HCT116 (cell line): ENCODE data around the gene COL15A1. TPM values are rescaled to one million over a fixed set of nuclear protein-coding genes. Genes with fewer than 3 reads are reported as not detected.

ENCODE experiments used
- ATAC-seq: fragments of 200-7000 bp; cut with Tn5 transposase; 2 replicates; pipeline ENCODE4 v1.9.1; 2020; ENCODE audit warnings: mild to moderate bottlenecking, moderate library complexity
- BruUV-seq: library from RNA; stranded (reverse); fragments of 400-500 nt; replicated peaks from 2 replicates; lab custom pipeline; 2021; lab: Mats Ljungman, UMichigan
- CTCF ChIA-PET: fragments of 300-600 bp; sonication (Branson Sonifier 250); formaldehyde crosslinking; loops from one replicate; lab custom pipeline; 2021; ENCODE audit warnings: antibody characterized with exemption; lab: Charles Lee
- POLR2A ChIA-PET: fragments of 300-600, 350-600 bp; sonication (Branson Sonifier 250); formaldehyde crosslinking; loops from one replicate; lab custom pipeline; 2021; ENCODE audit warnings: antibody characterized with exemption; lab: Charles Lee
- RAD21 ChIA-PET, 2 experiments: fragments of 300-600 bp; sonication (Branson Sonifier 250); formaldehyde crosslinking; loops; one replicate each; lab custom pipeline; 2023; ENCODE audit warnings: low total read pairs in 2 of 2; ENCODE audit not compliant: uncharacterized antibody in 2 of 2, unreplicated experiment in 2 of 2, low non-redundant PET in 1 of 2; lab: Charles Lee
- DNase-seq: peaks from one replicate; pipeline ENCODE4 v3.0.0-alpha.2; 2010; ENCODE audit warnings: low read depth, low spot score
- H2AFZ ChIP-seq: fragments of 200-600 bp; shearing (Covaris generic), sonication (generic); 2 replicates; pipeline ENCODE4 v1.6.1; 2017; ENCODE audit warnings: low read depth, mixed run types, mixed read lengths, antibody characterized with exemption, low read length; ENCODE audit not compliant: poor library complexity, severe bottlenecking
- H3K27ac ChIP-seq: 2 replicates; pipeline ENCODE4 v1.5.1; 2012; ENCODE audit warnings: low read depth, low read length
- H3K27me3 ChIP-seq: fragments of 200-600 bp; sonication (generic); 2 replicates; pipeline ENCODE4 v1.6.1; 2016; ENCODE audit warnings: mixed run types, low read length, mixed read lengths; ENCODE audit not compliant: insufficient read depth
- H3K36me3 ChIP-seq, 2 experiments: fragments of 200-500 bp in 1 of 2; fragments of 200-600 bp in 1 of 2; sonication (Bioruptor generic) in 1 of 2; sonication (generic) in 1 of 2; 2 replicates each; pipeline versions ENCODE4 v1.5.1 to v1.6.1; 2014 to 2016; ENCODE audit warnings: low read length in 2 of 2, inconsistent platforms in 1 of 2, mixed read lengths in 1 of 2, mixed run types in 1 of 2; ENCODE audit not compliant: insufficient read depth in 2 of 2, control insufficient read depth in 1 of 2
- H3K4me1 ChIP-seq, 2 experiments: fragments of 200-600 bp in 1 of 2; sonication (generic) in 1 of 2; 2 replicates each; pipeline versions ENCODE4 v1.5.1 to v1.6.1; 2012 to 2017; ENCODE audit warnings: low read length in 2 of 2, inconsistent platforms in 1 of 2, mild to moderate bottlenecking in 1 of 2, mixed read lengths in 1 of 2, mixed run types in 1 of 2, moderate library complexity in 1 of 2; ENCODE audit not compliant: insufficient read depth in 2 of 2, control insufficient read depth in 1 of 2
- H3K4me2 ChIP-seq: fragments of 200-600 bp; sonication (generic); 2 replicates; pipeline ENCODE4 v1.6.1; 2017; ENCODE audit warnings: mixed run types, low read length, mixed read lengths
- H3K4me3 ChIP-seq, 2 experiments: fragments of 200-600 bp in 1 of 2; sonication (generic) in 1 of 2; replicated peaks in 1 of 2; 2 replicates each; pipeline ENCODE4 v1.5.1; 2011 to 2016; ENCODE audit warnings: low read length in 2 of 2, control low read depth in 1 of 2, low read depth in 1 of 2, mild to moderate bottlenecking in 1 of 2, mixed read lengths in 1 of 2, mixed run types in 1 of 2
- H3K79me2 ChIP-seq: fragments of 200-600 bp; sonication (generic); 2 replicates; pipeline ENCODE4 v1.6.1; 2017; ENCODE audit warnings: mild to moderate bottlenecking, mixed run types, low read length, moderate library complexity, mixed read lengths; ENCODE audit not compliant: insufficient read depth
- H3K9ac ChIP-seq: fragments of 200-600 bp; sonication (generic); 2 replicates; pipeline ENCODE4 v1.6.1; 2016; ENCODE audit warnings: low read length, mixed read lengths
- H3K9me2 ChIP-seq: fragments of 200-600 bp; sonication (generic), shearing (Covaris generic); 2 replicates; pipeline ENCODE4 v1.6.1; 2017; ENCODE audit warnings: mixed run types, mild to moderate bottlenecking, moderate library complexity; ENCODE audit not compliant: insufficient read depth
- H3K9me3 ChIP-seq, 2 experiments: fragments of 200-500 bp in 1 of 2; fragments of 200-600 bp in 1 of 2; sonication (Bioruptor generic) in 1 of 2; sonication (generic) in 1 of 2; 2 replicates each; pipeline ENCODE4 v1.6.1; 2014 to 2017; ENCODE audit warnings: low read length in 2 of 2, mixed read lengths in 2 of 2, inconsistent platforms in 1 of 2, low read depth in 1 of 2, mild to moderate bottlenecking in 1 of 2, mixed run types in 1 of 2, moderate library complexity in 1 of 2; ENCODE audit not compliant: control insufficient read depth in 1 of 2, insufficient read depth in 1 of 2
- H4K20me1 ChIP-seq: fragments of 200-600 bp; sonication (generic), shearing (Covaris generic); 2 replicates; pipeline ENCODE4 v1.6.1; 2017; ENCODE audit warnings: mixed run types, mild to moderate bottlenecking, moderate library complexity; ENCODE audit not compliant: insufficient read depth
- CEBPB ChIP-seq: IDR thresholded peaks from 2 replicates; pipeline ENCODE4 v1.6.1; 2012; ENCODE audit warnings: low read depth
- CTCF ChIP-seq, 3 experiments: fragments of 200-600 bp in 1 of 3; sonication (generic) in 1 of 3; IDR thresholded peaks in 2 of 3; conservative IDR thresholded peaks in 1 of 3; 2 replicates each; pipeline ENCODE4 v1.5.1; 2012 to 2017; ENCODE audit warnings: low read depth in 2 of 3, low read length in 2 of 3, antibody characterized with exemption in 1 of 3, borderline replicate concordance in 1 of 3, control low read depth in 1 of 3, mild to moderate bottlenecking in 1 of 3, mixed read lengths in 1 of 3, mixed run types in 1 of 3, moderate library complexity in 1 of 3; ENCODE audit not compliant: insufficient read depth in 1 of 3
- EGR1 ChIP-seq: IDR thresholded peaks from 2 replicates; pipeline ENCODE4 v1.6.1; 2012; ENCODE audit warnings: low read depth
- ELF1 ChIP-seq: IDR thresholded peaks from 2 replicates; pipeline ENCODE4 v1.6.1; 2012; ENCODE audit warnings: low read depth, borderline replicate concordance
- EZH2phosphoT487 ChIP-seq: fragments of 200-600 bp; IDR thresholded peaks from 2 replicates; pipeline ENCODE4 v1.6.1; 2018; ENCODE audit warnings: antibody characterized with exemption, borderline replicate concordance
- FOSL1 ChIP-seq: IDR thresholded peaks from 2 replicates; pipeline ENCODE4 v1.6.1; 2012; ENCODE audit warnings: low read depth
- POLR2AphosphoS5 ChIP-seq: IDR thresholded peaks from 2 replicates; pipeline ENCODE4 v1.6.1; 2011; ENCODE audit warnings: mild to moderate bottlenecking, low read depth, low read length, moderate library complexity
- RAD21 ChIP-seq: IDR thresholded peaks from 2 replicates; pipeline ENCODE4 v1.6.1; 2012; ENCODE audit warnings: low read depth, mild to moderate bottlenecking
- SRF ChIP-seq: IDR thresholded peaks from 2 replicates; pipeline ENCODE4 v1.6.1; 2012; ENCODE audit warnings: low read depth
- TCF7L2 ChIP-seq: IDR thresholded peaks from 2 replicates; pipeline ENCODE4 v1.7.0; 2011; ENCODE audit warnings: borderline replicate concordance, inconsistent platforms; ENCODE audit not compliant: insufficient read depth, insufficient read length; ENCODE audit errors: extremely low read depth
- YY1 ChIP-seq: IDR thresholded peaks from 2 replicates; pipeline ENCODE4 v1.6.1; 2011; ENCODE audit warnings: low read length, low read depth, moderate library complexity, mild to moderate bottlenecking; ENCODE audit not compliant: insufficient replicate concordance; ENCODE audit errors: extremely low read depth
- ZNF274 ChIP-seq: fragments of 200-500 bp; sonication (Bioruptor generic); IDR thresholded peaks from 2 replicates; pipeline ENCODE4 v1.6.1; 2014; ENCODE audit warnings: mild to moderate bottlenecking, low read depth, low read length, inconsistent platforms
- intact Hi-C: fragments of 100-400 bp; cut with micrococcal nuclease; formaldehyde crosslinking; loops from 2 replicates; pipeline ENCODE4 v1.10.0; 2022
- total RNA-seq: library from RNA; stranded (reverse); gene quantifications from one replicate; pipeline ENCODE4 v1.2.1, GENCODE V29; 2021; ENCODE audit not compliant: unreplicated experiment

The COL15A1 gene
- total RNA-seq, 1 experiment from 2014 or later, result 0.15 TPM

DNA sequence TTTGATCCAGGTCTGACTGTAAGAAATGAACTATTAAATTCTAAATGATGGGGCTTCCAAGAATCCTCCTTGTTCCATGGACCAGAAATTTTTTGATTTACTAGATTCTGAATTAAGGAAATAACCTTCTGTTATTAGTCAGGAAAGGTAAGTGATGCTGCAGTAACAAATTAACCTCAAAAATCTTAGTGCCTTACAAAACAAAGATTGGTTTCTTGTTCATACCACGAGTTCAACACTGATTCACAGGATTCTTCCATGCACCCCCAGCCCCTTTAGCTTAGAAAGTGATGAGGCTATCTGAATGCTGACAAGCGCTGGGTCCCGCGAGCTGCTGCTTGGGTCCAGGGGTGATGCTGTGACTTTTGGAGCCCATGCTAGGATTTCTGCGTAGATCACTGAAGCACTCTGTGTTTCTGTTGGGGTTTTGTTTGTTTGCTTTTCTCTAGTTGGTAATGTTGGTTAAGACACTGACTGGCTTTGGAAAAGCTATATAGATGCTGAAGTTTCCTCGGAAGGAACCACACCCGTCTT is 52.3 kb downstream of the COL15A1 start:
- H3K9ac ChIP-seq, result no peak overlapping the region
- no peaks in the 10 kb centered on the region for H3K9me3 ChIP-seq
- no peaks in the 10 kb centered on the region for H3K79me2 ChIP-seq
- ChIA-PET CTCF (interaction anchor here (1.0 to 2.9 kb wide), 2 partner anchors 7 to 135 kb away, joined by 3 to 9 read pairs; no protein-coding TSS in a partner anchor), RAD21 (no interaction called here)
- peaks cover 0 to 3% of the 10 kb centered on the region in 2 experiments; a peak in 1 of 4 replicates for H3K4me1 ChIP-seq
- no peak overlapping the region for H3K4me3 ChIP-seq
- H2AFZ ChIP-seq, result no peak overlapping the region
- no peak overlapping the region for H3K4me2 ChIP-seq
- no peak overlapping the region for H3K27ac ChIP-seq
- H3K27me3 ChIP-seq, result no peaks in the 10 kb centered on the region
- H4K20me1 ChIP-seq, result no peaks in the 10 kb centered on the region
- TF ChIP-seq EZH2phosphoT487 (no peak), YY1 (no peak)
- TF ChIP-seq, all 23 proteins: peak for 0
- DNase-seq (no peak), ATAC-seq (no peak)
- BruUV-seq, result no TSS peak
- POLR2A ChIA-PET, result no interaction called here
- intact Hi-C loops, result no loop called here
- H3K36me3 ChIP-seq, result no peaks in the 10 kb centered on the region
- no peaks in the 10 kb centered on the region for H3K9me2 ChIP-seq

DNA sequence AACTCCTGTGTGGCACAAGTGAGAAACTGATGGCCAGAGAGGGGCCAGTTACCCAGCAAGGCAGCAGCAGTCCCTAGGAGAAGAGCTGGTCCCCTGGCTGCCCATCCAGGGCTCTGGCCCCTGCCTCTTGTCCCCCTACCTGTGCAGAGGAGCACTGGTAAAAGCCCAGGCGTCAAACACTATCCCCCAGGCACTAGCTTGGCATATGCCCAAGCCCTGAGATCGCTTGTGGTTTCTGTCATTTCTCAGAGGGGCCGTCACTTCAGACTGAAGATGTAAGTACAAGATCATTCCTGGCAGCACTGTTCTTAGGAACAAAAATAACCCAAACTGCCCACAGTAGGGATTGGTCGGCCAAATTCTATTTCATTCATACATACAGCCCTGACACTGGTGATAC is 53.9 kb downstream of the COL15A1 start:
- H3K4me1 ChIP-seq, result peaks cover 0 to 3% of the 10 kb centered on the region in 2 experiments; a peak in 1 of 4 replicates
- ATAC-seq (no peak), DNase-seq (no peak)
- H3K27me3 ChIP-seq, result peaks cover under 1% of the 10 kb centered on the region; the same call in 1 of the 2 replicates
- no peaks in the 10 kb centered on the region for H3K79me2 ChIP-seq
- H3K9me2 ChIP-seq, result no peaks in the 10 kb centered on the region
- ChIA-PET CTCF (interaction anchor here (0.8 to 3.6 kb wide), 6 partner anchors 8 to 191 kb away, joined by 3 to 55 read pairs (median 10); no protein-coding TSS in a partner anchor), RAD21 (interaction anchor here in 1 of 2 experiments (1.4 kb wide), 1 partner anchor 191 kb away, joined by 4 read pairs; no protein-coding TSS in a partner anchor), POLR2A (no interaction called here)
- H3K9ac ChIP-seq, result no peak overlapping the region
- H3K4me2 ChIP-seq, result no peak overlapping the region
- intact Hi-C loops, result loop anchor here (2.0 kb wide), 1 partner anchor 23 kb away; no protein-coding TSS in a partner anchor
- H2AFZ ChIP-seq, result no peak overlapping the region
- no TSS peak for BruUV-seq
- TF ChIP-seq POLR2AphosphoS5, result no peak
- TF ChIP-seq FOSL1, result no peak
- no peak for TF ChIP-seq EGR1
- no peak for TF ChIP-seq ZNF274
- TF ChIP-seq YY1, result no peak
- no peak for TF ChIP-seq CTCF (IDR thresholded peaks at IDR 0.05 in 2 of 3, conservative IDR thresholded peaks at IDR 0.05 in 1 of 3; ENCODE audit: borderline replicate concordance in 1 of 3, insufficient read depth in 1 of 3, low read depth in 2 of 3, low read length in 2 of 3)
- no peak for TF ChIP-seq CEBPB
- no peak for TF ChIP-seq TCF7L2
- TF ChIP-seq ELF1, result no peak
- TF ChIP-seq RAD21, result no peak
- TF ChIP-seq SRF, result no peak
- H3K9me3 ChIP-seq, result no peaks in the 10 kb centered on the region
- H3K4me3 ChIP-seq, result no peak overlapping the region
- no peak overlapping the region for H3K27ac ChIP-seq
- no peaks in the 10 kb centered on the region for H4K20me1 ChIP-seq
- H3K36me3 ChIP-seq, result no peaks in the 10 kb centered on the region
